ENCODE measurements around the gene HMSD.

HMSD gene

DNA sequence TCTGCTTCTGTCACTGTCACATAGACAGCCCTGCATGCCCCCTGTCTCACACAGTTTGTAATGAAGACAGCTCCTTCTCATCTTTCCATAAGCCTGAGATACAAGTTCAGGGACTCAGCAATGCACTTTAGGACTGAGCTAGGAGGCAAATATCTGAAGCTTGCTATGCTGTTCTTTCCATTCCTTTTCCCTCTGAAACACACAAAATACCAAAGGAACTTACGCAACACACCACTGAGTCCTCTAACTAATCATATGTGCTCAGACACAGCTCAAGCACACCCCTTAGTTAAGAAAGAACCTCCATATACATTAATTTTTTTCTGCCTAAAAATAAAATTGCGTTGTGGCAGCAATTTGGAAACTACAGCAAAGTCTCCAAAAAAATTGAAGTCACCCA, 38.6 kb downstream of the HMSD start:
- DNase-seq (ENCODE audit: low read depth in 1 of 2, low spot score in 1 of 2): no peak

DNA sequence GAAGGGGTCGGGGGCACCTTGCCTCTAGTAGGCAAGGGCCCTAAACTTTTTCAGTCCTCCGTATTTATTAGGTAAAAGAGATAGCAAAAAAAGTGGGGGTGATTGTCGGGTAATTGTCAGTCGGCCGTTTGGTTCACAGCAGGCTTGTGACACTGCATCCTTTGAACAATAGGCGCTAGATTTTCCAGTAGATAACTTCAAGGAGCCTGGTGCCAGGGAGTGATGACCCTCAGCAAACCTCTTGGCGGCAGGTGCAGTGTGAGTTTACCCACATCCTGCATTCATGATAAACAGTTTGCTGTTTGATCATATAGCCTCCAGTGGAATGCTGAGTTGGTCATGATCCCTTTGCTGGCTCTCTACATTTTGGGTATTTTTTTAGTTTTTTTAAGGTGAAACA, 43.6 kb downstream of the HMSD start:
- DNase-seq (ENCODE audit: low read depth in 1 of 2, low spot score in 1 of 2): no peak

DNA sequence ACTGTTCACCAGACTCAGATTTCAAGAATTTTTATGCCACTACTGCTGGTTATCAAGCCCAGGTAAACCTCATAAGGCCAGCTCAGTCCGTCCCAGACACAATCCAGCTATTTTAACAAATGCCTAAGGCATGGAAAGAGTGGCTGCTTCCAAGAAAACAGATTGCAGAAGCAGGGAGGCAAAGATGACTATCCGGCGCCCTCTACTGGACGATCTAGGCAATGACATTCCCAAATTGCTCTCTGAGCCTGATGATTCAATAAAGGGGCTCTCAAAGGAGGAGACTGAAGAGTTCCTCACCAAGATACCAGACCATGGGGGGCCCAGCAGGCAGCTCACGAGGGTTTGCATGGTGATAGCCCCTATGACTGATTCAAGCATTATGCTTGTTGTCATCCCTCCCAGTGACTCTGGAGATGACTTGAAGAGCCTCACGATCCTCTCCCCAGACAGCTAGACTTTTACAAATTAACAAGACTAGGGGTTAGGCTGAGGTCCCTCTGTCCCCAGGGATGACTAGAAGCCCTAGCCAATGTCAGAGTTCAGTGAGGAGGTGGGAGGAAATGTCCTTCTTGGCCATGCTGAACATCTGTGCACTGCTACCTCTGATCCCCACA, 45.8 kb downstream of the HMSD start:
- DNase-seq (ENCODE audit: low read depth in 1 of 2, low spot score in 1 of 2): no peak

DNA sequence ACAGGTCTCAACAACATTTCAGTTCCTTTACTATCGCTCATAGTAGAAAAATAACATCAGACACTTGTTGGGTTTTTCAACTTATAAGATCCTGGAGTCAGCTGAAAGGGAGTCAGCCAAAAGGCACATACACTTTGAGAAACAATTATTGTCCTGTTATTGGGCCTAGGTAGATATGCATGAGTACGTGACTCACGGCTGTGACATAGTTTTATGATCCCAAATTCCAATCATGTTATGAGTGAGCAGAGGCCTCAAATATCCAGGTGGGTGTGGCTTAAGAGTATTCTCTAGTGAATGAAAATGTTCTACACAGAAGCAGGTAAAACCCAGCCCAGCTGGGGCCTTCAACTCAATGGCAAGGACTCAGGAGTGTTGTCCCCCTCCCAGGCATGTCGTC, 47.9 kb downstream of the HMSD start:
- DNase-seq (ENCODE audit: low read depth in 1 of 2, low spot score in 1 of 2): no peak

DNA sequence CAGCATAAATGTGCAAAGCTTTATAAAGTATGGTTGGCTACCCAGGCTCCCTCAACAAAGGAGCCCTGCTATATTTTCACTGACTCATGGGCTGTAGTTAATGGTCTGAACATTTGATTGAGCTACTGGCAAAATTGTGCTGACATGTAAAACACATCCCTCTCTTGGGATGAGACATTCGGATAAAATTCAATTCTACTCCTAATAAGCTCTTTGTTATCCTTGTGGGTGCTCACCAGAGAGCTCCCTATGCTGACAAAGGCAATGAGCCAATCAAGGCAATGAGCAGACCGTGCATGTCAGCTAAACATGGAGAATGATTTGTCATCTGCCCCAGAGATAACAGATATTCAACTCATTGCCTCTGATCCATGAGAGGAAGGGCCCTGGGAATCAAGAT, 48.5 kb downstream of the HMSD start:
- no peak for DNase-seq (ENCODE audit: low read depth in 1 of 2, low spot score in 1 of 2)

DNA sequence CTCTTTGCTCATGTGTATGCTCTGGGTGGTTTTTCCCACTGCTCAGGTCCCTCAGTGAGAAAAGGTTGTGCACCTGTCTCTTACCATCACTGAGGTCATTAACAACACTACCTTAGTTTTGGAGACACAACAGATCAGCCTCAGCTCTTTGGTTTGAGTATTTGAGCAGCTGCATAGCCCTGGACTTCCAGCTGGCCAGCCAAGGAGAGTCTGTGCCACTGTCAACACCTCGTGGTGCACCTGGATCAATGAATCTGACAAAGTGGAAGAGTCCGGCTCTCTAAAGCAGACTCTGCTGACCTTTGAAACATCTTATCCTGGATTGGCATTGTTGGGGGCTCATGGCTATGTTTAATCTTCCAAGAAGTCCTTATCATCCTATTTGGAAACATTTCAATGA, 50.8 kb downstream of the HMSD start:
- DNase-seq (ENCODE audit: low read depth in 1 of 2, low spot score in 1 of 2): no peak

DNA sequence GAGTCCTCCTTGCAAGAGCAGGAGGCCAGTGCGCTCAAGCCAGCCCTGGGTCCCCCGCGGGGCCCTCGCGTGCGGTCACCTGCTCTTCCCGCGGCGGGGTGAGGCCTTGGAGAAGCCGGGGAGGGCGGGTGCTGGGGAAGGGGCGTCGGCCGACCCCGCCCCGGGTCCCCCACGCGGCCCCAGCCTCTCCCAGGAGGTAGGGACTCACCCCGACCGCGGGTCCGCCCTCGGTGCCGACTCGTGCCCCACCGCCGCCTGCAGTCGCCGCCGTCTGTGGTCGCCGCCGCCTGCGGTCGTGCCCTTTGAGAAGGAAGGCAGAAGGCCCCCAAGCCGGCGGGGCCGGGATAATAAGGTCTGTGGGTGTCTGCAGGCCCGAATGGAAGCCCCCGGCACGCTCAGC, 53.5 kb downstream of the HMSD start:
- no peak for DNase-seq (ENCODE audit: low read depth in 1 of 2, low spot score in 1 of 2)

DNA sequence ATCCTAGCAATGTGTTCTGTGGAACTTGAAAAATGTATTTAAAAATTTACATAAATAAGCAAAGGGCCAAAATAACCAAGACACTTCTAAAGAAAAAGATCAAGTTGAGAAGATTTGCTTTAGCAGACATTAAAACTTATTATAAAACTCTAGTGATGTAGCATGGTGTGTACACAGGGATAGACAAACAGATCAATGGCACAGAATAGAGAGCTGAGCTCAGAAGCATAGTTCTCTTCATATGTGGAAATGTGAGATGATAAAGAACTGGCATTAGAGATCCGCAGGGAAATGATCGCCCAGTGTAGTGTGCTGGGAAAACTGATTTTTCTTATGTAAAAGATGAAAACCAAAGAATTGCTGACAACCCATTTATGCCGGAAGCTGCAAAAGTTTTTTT, 60.2 kb downstream of the HMSD start:
- DNase-seq (ENCODE audit: low read depth in 1 of 2, low spot score in 1 of 2): no peak
